Left ventricle myocardium inferior (tissue), 1 donor: ENCODE data around the gene SINHCAF. TPM values are rescaled to one million over a fixed set of nuclear protein-coding genes. Genes with fewer than 3 reads are reported as not detected.

Experiments
- DNase-seq: peaks from one replicate; pipeline ENCODE4 v3.0.0-alpha.2; 2020
- H3K27ac ChIP-seq: fragments of 200-600 bp; replicated peaks from 2 replicates; pipeline ENCODE4 v1.8.0; 2021
- H3K27me3 ChIP-seq: fragments of 200-600 bp; 2 replicates; pipeline ENCODE4 v1.8.0; 2021; ENCODE audit warnings: low read depth
- H3K36me3 ChIP-seq: fragments of 200-600 bp; 2 replicates; pipeline ENCODE4 v1.8.0; 2021
- H3K4me1 ChIP-seq: fragments of 200-600 bp; 2 replicates; pipeline ENCODE4 v1.8.0; 2021
- H3K4me3 ChIP-seq: fragments of 200-600 bp; 2 replicates; pipeline ENCODE4 v1.8.0; 2021; ENCODE audit warnings: mild to moderate bottlenecking, moderate library complexity
- H3K9me3 ChIP-seq: fragments of 200-600 bp; replicated peaks from 2 replicates; pipeline ENCODE4 v1.8.0; 2021
- intact Hi-C: fragments of 100-400 bp; cut with micrococcal nuclease; formaldehyde crosslinking; loops from one replicate; pipeline ENCODE4 v1.11.0; 2022
- total RNA-seq: library from RNA; stranded (reverse); fragmentation: NEBNext Ultra II Directional; extraction: Animal tissue kit (Norgen Biotek cat#: 25700); gene quantifications from one replicate; pipeline ENCODE4 v1.2.1, GENCODE V29; 2021
- TF ChIP-seq, protein P1 (sequence below): fragments of 200-600 bp; IDR thresholded peaks from 2 replicates; pipeline ENCODE4 v1.8.0; 2021; ENCODE audit warnings: antibody characterized with exemption, mild to moderate bottlenecking, borderline replicate concordance
- donor health status: DM: no; HTN: yes; CAD: no; lungs with severe emphysema.

Gene SINHCAF
- total RNA-seq, 1 donor from 2014 or later, result 6.6 TPM

GRCh38 chr12:31326736-31327659 lies 1.0 kb upstream of the SINHCAF start:
- Histone ChIP-seq H3K9me3 (no peaks in the 10 kb centered on the region), H3K27me3 (no peaks in the 10 kb centered on the region), H3K4me3 (peak overlapping the region; percentile 88), H3K27ac (peak overlapping the region; percentile 79), H3K4me1 (peaks cover 43% of the 10 kb centered on the region), H3K36me3 (no peaks in the 10 kb centered on the region)
- no peak for DNase-seq
- TF ChIP-seq, protein P1, sequence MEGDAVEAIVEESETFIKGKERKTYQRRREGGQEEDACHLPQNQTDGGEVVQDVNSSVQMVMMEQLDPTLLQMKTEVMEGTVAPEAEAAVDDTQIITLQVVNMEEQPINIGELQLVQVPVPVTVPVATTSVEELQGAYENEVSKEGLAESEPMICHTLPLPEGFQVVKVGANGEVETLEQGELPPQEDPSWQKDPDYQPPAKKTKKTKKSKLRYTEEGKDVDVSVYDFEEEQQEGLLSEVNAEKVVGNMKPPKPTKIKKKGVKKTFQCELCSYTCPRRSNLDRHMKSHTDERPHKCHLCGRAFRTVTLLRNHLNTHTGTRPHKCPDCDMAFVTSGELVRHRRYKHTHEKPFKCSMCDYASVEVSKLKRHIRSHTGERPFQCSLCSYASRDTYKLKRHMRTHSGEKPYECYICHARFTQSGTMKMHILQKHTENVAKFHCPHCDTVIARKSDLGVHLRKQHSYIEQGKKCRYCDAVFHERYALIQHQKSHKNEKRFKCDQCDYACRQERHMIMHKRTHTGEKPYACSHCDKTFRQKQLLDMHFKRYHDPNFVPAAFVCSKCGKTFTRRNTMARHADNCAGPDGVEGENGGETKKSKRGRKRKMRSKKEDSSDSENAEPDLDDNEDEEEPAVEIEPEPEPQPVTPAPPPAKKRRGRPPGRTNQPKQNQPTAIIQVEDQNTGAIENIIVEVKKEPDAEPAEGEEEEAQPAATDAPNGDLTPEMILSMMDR, result no peak
- intact Hi-C loops, result no loop called here

- Histone ChIP-seq H3K4me3 (peak overlapping the region; percentile 88), H3K36me3 (no peaks in the 10 kb centered on the region), H3K27ac (peak overlapping the region; percentile 79), H3K9me3 (no peaks in the 10 kb centered on the region), H3K4me1 (peaks cover 43% of the 10 kb centered on the region), H3K27me3 (no peaks in the 10 kb centered on the region)
- intact Hi-C loops, result no loop called here
- DNase-seq, result no peak
- TF ChIP-seq, protein P1, result no peak
Observed at GRCh38 chr12:31325524-31325875, 450 bp downstream of the SINHCAF start.

GRCh38 chr12:31324845-31325523 lies 966 bp downstream of the SINHCAF start:
- Histone ChIP-seq H3K36me3 (no peaks in the 10 kb centered on the region), H3K4me1 (peaks cover 43% of the 10 kb centered on the region), H3K4me3 (peak overlapping the region; percentile 88), H3K27ac (peak overlapping the region; percentile 79), H3K27me3 (no peaks in the 10 kb centered on the region), H3K9me3 (no peaks in the 10 kb centered on the region)
- TF ChIP-seq, protein P1, result no peak
- peak; percentile 42 for DNase-seq
- intact Hi-C loops, result no loop called here

DNA sequence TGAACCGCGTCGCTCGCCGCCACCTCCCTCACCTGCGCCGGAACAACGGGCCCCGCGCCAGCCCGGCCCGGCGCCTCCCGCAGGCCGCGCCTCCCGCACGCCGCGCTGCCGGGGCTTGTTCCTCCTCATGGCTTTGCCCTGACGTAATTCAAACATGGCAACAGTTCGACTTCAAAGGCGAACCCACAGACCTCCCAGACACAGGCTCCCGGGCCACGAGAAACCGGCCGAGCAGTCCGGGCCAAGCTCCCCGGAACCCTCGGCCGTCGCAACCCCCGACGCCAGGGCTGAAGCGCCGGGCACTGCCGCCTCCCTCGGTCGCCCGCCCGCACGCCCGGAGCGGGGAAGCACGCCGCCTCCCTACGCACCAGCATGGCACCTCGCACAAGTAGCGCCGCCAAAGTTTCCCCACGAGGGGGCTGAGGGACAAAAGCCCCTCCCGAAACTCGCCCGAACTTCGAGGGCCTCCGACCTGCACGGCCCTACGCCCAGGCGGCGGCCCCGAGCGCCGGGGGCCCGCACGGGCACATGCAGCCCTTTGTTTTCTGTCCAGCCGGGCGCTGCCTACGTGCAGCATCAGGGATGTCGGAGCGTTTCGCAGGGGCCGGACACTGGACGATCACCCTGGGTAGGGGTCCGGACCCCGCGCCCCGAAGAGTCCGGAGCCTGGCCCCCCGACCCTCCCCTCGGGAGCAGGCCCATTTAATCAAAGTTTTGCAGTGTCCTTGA lies 1.7 kb downstream of the SINHCAF start:
- intact Hi-C loops, result no loop called here
- Histone ChIP-seq H3K27ac (peak overlapping the region; percentile 79), H3K36me3 (no peaks in the 10 kb centered on the region), H3K4me1 (peaks cover 43% of the 10 kb centered on the region), H3K4me3 (peak overlapping the region; percentile 88), H3K27me3 (no peaks in the 10 kb centered on the region), H3K9me3 (no peaks in the 10 kb centered on the region)
- DNase-seq, result peak; percentile 51
- TF ChIP-seq, protein P1, result no peak

- H3K36me3 ChIP-seq, result no peaks in the 10 kb centered on the region
- H3K4me3 ChIP-seq, result peak overlapping the region; percentile 88
- peak overlapping the region; percentile 79 for H3K27ac ChIP-seq
- H3K27me3 ChIP-seq, result no peaks in the 10 kb centered on the region
- TF ChIP-seq, protein P1, result no peak
- no peaks in the 10 kb centered on the region for H3K9me3 ChIP-seq
- peaks cover 44% of the 10 kb centered on the region for H3K4me1 ChIP-seq
- DNase-seq, result peak; percentile 22
- intact Hi-C loops, result no loop called here
Observed at GRCh38 chr12:31323391-31324115, 2.4 kb downstream of the SINHCAF start.
